ENCODE measurements around the gene PCDHB5. TPM values are rescaled to one million over a fixed set of nuclear protein-coding genes. Genes with fewer than 3 reads are reported as not detected.

Gene PCDHB5
- total RNA-seq, 1 donor from 2014 or later = 2.5 TPM

Other genes starting within 250 kb of the PCDHB5 start
- 0.06 TPM in 1 of 2 replicates, not detected in the other for gene PCDHAC1, start 208.9 kb upstream of the PCDHB5 start, total RNA-seq
- gene PCDHAC2, start 168.7 kb upstream of the PCDHB5 start, total RNA-seq = not detected in 2 replicates
- not detected in 2 replicates for gene PCDHB1, start 83.8 kb upstream of the PCDHB5 start, total RNA-seq
- 0.12 and 0.15 TPM in 2 replicates for gene PCDHB2, start 40.6 kb upstream of the PCDHB5 start, total RNA-seq
- 0.23 and 0.58 TPM in 2 replicates for gene PCDHB3, start 34.7 kb upstream of the PCDHB5 start, total RNA-seq
- 0.10 and 0.53 TPM in 2 replicates for gene PCDHB4, start 13.4 kb upstream of the PCDHB5 start, total RNA-seq
- gene PCDHB6, start 14.9 kb downstream of the PCDHB5 start, total RNA-seq = 0.05 and 0.06 TPM in 2 replicates
- 1.6 and 2.4 TPM in 2 replicates for gene PCDHB7, start 37.4 kb downstream of the PCDHB5 start, total RNA-seq
- 0.34 and 0.88 TPM in 2 replicates for gene PCDHB8, start 42.6 kb downstream of the PCDHB5 start, total RNA-seq
- gene PCDHB16, start 47.2 kb downstream of the PCDHB5 start, total RNA-seq = 0.05 and 1.1 TPM in 2 replicates
- 0.15 and 0.41 TPM in 2 replicates for gene PCDHB9, start 52.0 kb downstream of the PCDHB5 start, total RNA-seq
- 1.1 and 1.3 TPM in 2 replicates for gene PCDHB10, start 57.1 kb downstream of the PCDHB5 start, total RNA-seq
- gene PCDHB11, start 64.4 kb downstream of the PCDHB5 start, total RNA-seq = 0.58 and 1.5 TPM in 2 replicates
- gene PCDHB12, start 73.5 kb downstream of the PCDHB5 start, total RNA-seq = 0.19 and 0.58 TPM in 2 replicates
- 1.8 and 3.0 TPM in 2 replicates for gene PCDHB13, start 78.7 kb downstream of the PCDHB5 start, total RNA-seq
- 1.6 and 6.7 TPM in 2 replicates for gene PCDHB14, start 88.1 kb downstream of the PCDHB5 start, total RNA-seq
- gene PCDHB15, start 110.2 kb downstream of the PCDHB5 start, total RNA-seq = 0.97 and 1.7 TPM in 2 replicates
- 0.76 TPM in 1 of 2 replicates, not detected in the other for gene SLC25A2, start 168.8 kb downstream of the PCDHB5 start, total RNA-seq
- gene TAF7, start 185.6 kb downstream of the PCDHB5 start, total RNA-seq = 51.0 and 52.6 TPM in 2 replicates
- 0.39 and 1.2 TPM in 2 replicates for gene PCDHGA1, start 195.3 kb downstream of the PCDHB5 start, total RNA-seq
- gene PCDHGA2, start 203.6 kb downstream of the PCDHB5 start, total RNA-seq = 2.6 and 4.1 TPM in 2 replicates
- 1.6 and 4.0 TPM in 2 replicates for gene PCDHGA3, start 208.6 kb downstream of the PCDHB5 start, total RNA-seq
- gene PCDHGB1, start 214.9 kb downstream of the PCDHB5 start, total RNA-seq = 0.82 and 2.3 TPM in 2 replicates
- gene PCDHGA4, start 219.8 kb downstream of the PCDHB5 start, total RNA-seq = 5.7 and 9.2 TPM in 2 replicates
- 3.8 and 4.7 TPM in 2 replicates for gene PCDHGB2, start 224.8 kb downstream of the PCDHB5 start, total RNA-seq
- gene PCDHGA5, start 229.0 kb downstream of the PCDHB5 start, total RNA-seq = 0.82 and 2.1 TPM in 2 replicates
- 2.6 and 5.5 TPM in 2 replicates for gene PCDHGB3, start 235.0 kb downstream of the PCDHB5 start, total RNA-seq
- 4.5 and 6.6 TPM in 2 replicates for gene PCDHGA6, start 238.7 kb downstream of the PCDHB5 start, total RNA-seq
- gene PCDHGA7, start 247.5 kb downstream of the PCDHB5 start, total RNA-seq = 3.6 and 5.3 TPM in 2 replicates

Data from glomerular endothelial cell (primary cell).